A673 (cell line): ENCODE measurements around the gene SAXO1. TPM values are rescaled to one million over a fixed set of nuclear protein-coding genes. Genes with fewer than 3 reads are reported as not detected.

ENCODE experiments used
- BruUV-seq: library from RNA; stranded (reverse); fragments of 400-500 nt; replicated peaks from 2 replicates; lab custom pipeline; 2021; lab: Mats Ljungman, UMichigan
- CTCF ChIA-PET: fragments of 300-600 bp; sonication (Branson Sonifier 250); formaldehyde crosslinking; loops from one replicate; lab custom pipeline; 2022; ENCODE audit warnings: antibody characterized with exemption; lab: Charles Lee
- POLR2A ChIA-PET: fragments of 300-600 bp; sonication (Branson Sonifier 250); formaldehyde crosslinking; loops from one replicate; lab custom pipeline; 2022; ENCODE audit warnings: antibody characterized with exemption; ENCODE audit not compliant: low non-redundant PET; lab: Charles Lee
- DNase-seq: peaks from one replicate; pipeline ENCODE4 v3.0.0-alpha.2; 2015; ENCODE audit warnings: low spot score
- H3K27ac ChIP-seq: fragments of 200-600 bp; sonication (generic); 2 replicates; pipeline ENCODE4 v1.5.1; 2016; ENCODE audit warnings: mixed run types, low read depth, mild to moderate bottlenecking, mixed read lengths, antibody characterized with exemption, low read length; ENCODE audit not compliant: poor library complexity, severe bottlenecking
- H3K27me3 ChIP-seq: fragments of 200-600 bp; sonication (generic); replicated peaks from 2 replicates; pipeline ENCODE4 v1.6.1; 2017; ENCODE audit warnings: mixed run types, low read depth, mild to moderate bottlenecking, mixed read lengths, antibody characterized with exemption, low read length; ENCODE audit not compliant: insufficient read depth, poor library complexity
- H3K36me3 ChIP-seq: fragments of 200-600 bp; sonication (generic); 2 replicates; pipeline ENCODE4 v1.6.1; 2016; ENCODE audit warnings: mixed run types, mild to moderate bottlenecking, mixed read lengths, antibody characterized with exemption, low read length; ENCODE audit not compliant: insufficient read depth, poor library complexity, severe bottlenecking
- H3K4me1 ChIP-seq: fragments of 200-600 bp; sonication (generic); 2 replicates; pipeline ENCODE4 v1.6.1; 2017; ENCODE audit warnings: mixed run types, mild to moderate bottlenecking, mixed read lengths, antibody characterized with exemption, low read length; ENCODE audit not compliant: insufficient read depth, poor library complexity, severe bottlenecking
- H3K4me3 ChIP-seq: fragments of 200-600 bp; sonication (generic); 2 replicates; pipeline ENCODE4 v1.5.1; 2016; ENCODE audit warnings: low read depth, mixed run types, mild to moderate bottlenecking, mixed read lengths, low read length; ENCODE audit not compliant: poor library complexity, severe bottlenecking
- H3K9me3 ChIP-seq: fragments of 200-600 bp; sonication (generic); 2 replicates; pipeline ENCODE4 v1.6.1; 2016; ENCODE audit warnings: mixed run types, low read depth, mild to moderate bottlenecking, mixed read lengths, antibody characterized with exemption, low read length; ENCODE audit not compliant: poor library complexity, severe bottlenecking
- EZH2 ChIP-seq: fragments of 200-600 bp; sonication (generic); IDR thresholded peaks from 2 replicates; pipeline ENCODE4 v1.6.1; 2017; ENCODE audit warnings: borderline replicate concordance, low read depth, mild to moderate bottlenecking, mixed read lengths, antibody characterized with exemption, low read length; ENCODE audit not compliant: poor library complexity, severe bottlenecking
- intact Hi-C: fragments of 100-400 bp; cut with micrococcal nuclease; formaldehyde crosslinking; loops from one replicate; pipeline ENCODE4 v1.10.0; 2022; ENCODE audit not compliant: unreplicated experiment
- total RNA-seq: library from RNA; stranded (reverse); gene quantifications from 2 replicates; pipeline ENCODE4 v1.2.3, GENCODE V29; 2021
- TF ChIP-seq, protein P1 (sequence below): fragments of 300-800, 200-600 bp; sonication (generic); conservative IDR thresholded peaks from 2 replicates; pipeline ENCODE4 v1.5.1; 2017; ENCODE audit warnings: low read depth, mild to moderate bottlenecking, antibody characterized with exemption, low read length, moderate library complexity, mixed read lengths

Gene SAXO1
- total RNA-seq, 1 experiment from 2014 or later, result not detected

DNA sequence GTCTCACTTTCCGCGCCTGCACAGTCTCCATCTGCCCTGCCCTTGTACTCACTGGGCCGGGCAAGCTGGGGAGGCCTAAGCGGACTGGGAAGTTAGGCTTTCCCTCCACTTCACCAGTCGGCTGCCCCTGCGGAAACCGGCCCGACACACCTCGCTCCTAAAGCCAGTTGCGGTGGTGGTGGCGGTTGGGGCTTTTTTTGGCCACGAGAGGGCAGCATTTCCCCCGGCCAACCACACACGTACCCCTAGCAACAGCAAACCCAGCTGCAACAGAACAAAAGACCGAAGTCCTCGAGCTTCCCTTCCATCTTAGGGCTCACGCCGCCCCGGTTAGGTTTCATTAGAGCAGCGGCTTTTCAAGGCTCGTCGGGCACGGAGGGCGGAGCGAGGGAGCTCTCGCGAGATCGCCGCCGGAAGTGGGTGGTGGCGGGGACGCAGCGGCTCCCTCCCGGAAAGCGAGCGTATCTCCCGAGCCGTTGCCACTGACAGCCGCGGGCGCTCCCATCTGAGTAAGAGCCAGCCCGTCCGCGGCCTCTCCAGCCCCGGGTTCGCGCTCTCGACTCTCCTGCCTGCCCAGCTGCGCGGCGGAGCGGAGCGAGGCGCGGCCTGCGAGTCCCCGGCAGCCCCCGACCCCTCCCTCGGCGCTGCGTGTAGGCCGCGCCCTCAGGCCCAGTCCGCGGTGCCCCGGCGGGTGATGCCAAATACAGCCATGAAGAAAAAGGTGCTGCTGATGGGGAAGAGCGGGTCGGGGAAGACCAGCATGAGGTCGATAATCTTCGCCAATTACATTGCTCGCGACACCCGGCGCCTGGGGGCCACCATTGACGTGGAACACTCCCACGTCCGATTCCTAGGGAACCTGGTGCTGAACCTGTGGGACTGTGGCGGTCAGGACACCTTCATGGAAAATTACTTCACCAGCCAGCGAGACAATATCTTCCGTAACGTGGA lies 16.2 kb upstream of the SAXO1 start, which contains the start of gene RRAGA:
RRAGA (plus strand) TSS at position 462 of the 951 bp plus-strand sequence; CDS start at position 695, 233 bp downstream.
- Histone ChIP-seq H3K36me3 (no peaks in the 10 kb centered on the region), H3K9me3 (no peaks in the 10 kb centered on the region), H3K27me3 (no peaks in the 10 kb centered on the region), H3K4me1 (no peaks in the 10 kb centered on the region), H3K27ac (peak within 1 kb of the TSS; percentile 89), H3K4me3 (peak within 1 kb of the TSS; percentile 71)
- TF ChIP-seq, protein P1, sequence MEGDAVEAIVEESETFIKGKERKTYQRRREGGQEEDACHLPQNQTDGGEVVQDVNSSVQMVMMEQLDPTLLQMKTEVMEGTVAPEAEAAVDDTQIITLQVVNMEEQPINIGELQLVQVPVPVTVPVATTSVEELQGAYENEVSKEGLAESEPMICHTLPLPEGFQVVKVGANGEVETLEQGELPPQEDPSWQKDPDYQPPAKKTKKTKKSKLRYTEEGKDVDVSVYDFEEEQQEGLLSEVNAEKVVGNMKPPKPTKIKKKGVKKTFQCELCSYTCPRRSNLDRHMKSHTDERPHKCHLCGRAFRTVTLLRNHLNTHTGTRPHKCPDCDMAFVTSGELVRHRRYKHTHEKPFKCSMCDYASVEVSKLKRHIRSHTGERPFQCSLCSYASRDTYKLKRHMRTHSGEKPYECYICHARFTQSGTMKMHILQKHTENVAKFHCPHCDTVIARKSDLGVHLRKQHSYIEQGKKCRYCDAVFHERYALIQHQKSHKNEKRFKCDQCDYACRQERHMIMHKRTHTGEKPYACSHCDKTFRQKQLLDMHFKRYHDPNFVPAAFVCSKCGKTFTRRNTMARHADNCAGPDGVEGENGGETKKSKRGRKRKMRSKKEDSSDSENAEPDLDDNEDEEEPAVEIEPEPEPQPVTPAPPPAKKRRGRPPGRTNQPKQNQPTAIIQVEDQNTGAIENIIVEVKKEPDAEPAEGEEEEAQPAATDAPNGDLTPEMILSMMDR, result peak; percentile 66
- no peak for TF ChIP-seq EZH2
- TSS peak; percentile 81 for BruUV-seq
- peak; percentile 92 for DNase-seq
- intact Hi-C loops, result loop anchor here (2.0 to 5.0 kb wide), 3 partner anchors 126 to 408 kb away; partner anchors contain the start of gene DENND4C
- CTCF ChIA-PET, result interaction anchor here (0.5 to 1.1 kb wide), 3 partner anchors 94 to 125 kb away, joined by 6 to 11 read pairs (median 7); no protein-coding TSS in a partner anchor
- POLR2A ChIA-PET, result interaction anchor here (0.7 kb wide), 1 partner anchor 66 kb away, joined by 3 read pairs; no protein-coding TSS in a partner anchor

DNA sequence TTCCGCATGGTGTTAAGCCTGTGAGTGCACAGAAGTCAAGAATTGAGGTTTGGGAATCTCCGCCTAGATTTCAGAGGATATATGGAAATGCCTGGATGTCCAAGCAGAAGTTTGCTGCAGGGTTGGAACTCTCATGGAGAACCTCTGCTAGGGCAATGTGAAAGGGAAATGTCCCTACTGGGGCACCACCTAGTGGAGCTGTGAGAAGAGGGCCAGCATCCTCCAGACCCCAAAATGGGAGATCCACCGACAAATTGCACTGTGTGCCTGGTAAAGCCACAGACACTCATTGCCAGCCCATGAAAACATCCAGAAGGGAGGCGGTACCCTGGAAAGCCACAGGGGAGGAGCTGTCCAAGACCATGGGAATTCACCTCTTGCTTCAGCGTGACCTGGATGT lies 3.6 kb upstream of the SAXO1 start:
- BruUV-seq, result no TSS peak
- no peaks in the 10 kb centered on the region for H3K27me3 ChIP-seq
- intact Hi-C loops, result no loop called here
- no peak overlapping the region for H3K4me3 ChIP-seq
- H3K27ac ChIP-seq, result no peak overlapping the region
- ChIA-PET CTCF (no interaction called here), POLR2A (no interaction called here)
- DNase-seq, result no peak
- no peaks in the 10 kb centered on the region for H3K9me3 ChIP-seq
- no peaks in the 10 kb centered on the region for H3K4me1 ChIP-seq
- TF ChIP-seq EZH2, result no peak
- TF ChIP-seq, protein P1, result no peak
- H3K36me3 ChIP-seq, result no peaks in the 10 kb centered on the region

DNA sequence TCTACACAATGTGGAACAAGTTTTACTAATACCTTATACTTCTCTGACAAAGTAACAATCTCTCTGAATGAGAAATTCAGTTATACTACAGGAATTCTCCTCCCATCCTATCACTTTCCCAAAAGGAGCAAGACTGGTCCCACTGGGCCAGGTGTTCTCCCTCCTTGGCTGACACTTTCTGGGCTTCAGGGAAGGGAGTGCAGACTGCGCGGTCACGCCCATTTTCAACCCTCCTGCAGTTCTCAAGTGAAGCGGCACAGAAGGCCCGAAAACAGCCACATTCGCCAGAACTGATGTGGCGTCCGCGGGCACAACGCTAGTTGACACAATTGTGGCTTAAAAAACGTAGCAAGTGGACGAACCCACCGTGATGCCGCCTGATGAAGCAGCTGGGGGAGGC lies 603 bp downstream of the SAXO1 start:
- H3K9me3 ChIP-seq, result no peaks in the 10 kb centered on the region
- no peaks in the 10 kb centered on the region for H3K27me3 ChIP-seq
- intact Hi-C loops, result no loop called here
- no peak for DNase-seq
- no peaks in the 10 kb centered on the region for H3K36me3 ChIP-seq
- no peaks in the 10 kb centered on the region for H3K4me1 ChIP-seq
- CTCF ChIA-PET, result no interaction called here
- POLR2A ChIA-PET, result no interaction called here
- TF ChIP-seq, protein P1, result no peak
- TF ChIP-seq EZH2, result no peak
- no peak overlapping the region for H3K4me3 ChIP-seq
- BruUV-seq, result no TSS peak
- no peak overlapping the region for H3K27ac ChIP-seq
